GM19324 (cell line): ENCODE measurements around the gene NIF3L1.
"Not testable (repeated sequence)": the region's sequence is repeated elsewhere in the genome, so short reads cannot be mapped to it uniquely, and the experiment has no call there.

ENCODE experiments used
- ATAC-seq: cut with Tn5 transposase; IDR thresholded peaks from one replicate; pipeline ENCODE4 v1.9.1; 2021; ENCODE audit warnings: mild to moderate bottlenecking, moderate library complexity; ENCODE audit not compliant: unreplicated experiment, low FRiP score

NIF3L1 gene

GRCh38 chr2:200871151-200871550, 18.0 kb upstream of the NIF3L1 start:
- ATAC-seq: no peak

GRCh38 chr2:200873560-200873959, 15.6 kb upstream of the NIF3L1 start:
- no peak for ATAC-seq

GRCh38 chr2:200877443-200877842, 11.7 kb upstream of the NIF3L1 start:
- no peak for ATAC-seq

DNA sequence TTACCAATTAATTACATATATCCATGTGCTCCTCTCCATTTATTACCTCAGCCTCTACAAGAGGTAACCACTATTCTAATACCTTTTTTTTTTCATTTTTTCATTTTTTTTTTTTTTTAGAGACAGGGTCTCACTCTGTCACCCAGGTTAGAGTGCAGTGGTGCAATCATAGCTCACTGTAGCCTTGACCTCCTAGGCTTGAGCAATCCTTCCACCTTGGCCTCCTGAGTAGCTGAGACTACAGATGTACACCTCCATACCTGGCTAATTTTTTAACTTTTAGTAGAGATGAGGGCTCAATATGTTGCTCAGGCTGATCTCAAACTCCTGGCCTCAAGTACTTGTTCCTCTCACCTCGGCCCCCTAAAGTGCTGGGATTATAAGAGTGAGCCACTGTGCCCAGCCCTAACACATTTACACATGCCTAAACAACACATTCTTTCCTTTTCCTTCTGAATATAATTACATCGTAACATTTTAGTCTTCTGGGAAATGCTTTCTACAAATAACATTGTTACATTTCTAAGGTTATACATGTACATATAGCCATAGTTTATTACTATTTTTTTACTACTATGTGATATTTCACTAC, 10.8 kb upstream of the NIF3L1 start:
- no peak for ATAC-seq

- ATAC-seq: not testable (repeated sequence)
These were observed 7.4 kb upstream of the NIF3L1 start for GRCh38 chr2:200881715-200882249.

- no peak for ATAC-seq
These were observed 10.3 kb downstream of the NIF3L1 start for GRCh38 chr2:200899482-200899881.

- ATAC-seq: peak; percentile 85
These were observed 12.4 kb downstream of the NIF3L1 start for GRCh38 chr2:200901459-200902072.

GRCh38 chr2:200905618-200906296, 16.6 kb downstream of the NIF3L1 start:
- no peak for ATAC-seq

- no peak for ATAC-seq
These were observed 20.8 kb downstream of the NIF3L1 start for GRCh38 chr2:200909958-200910357.

GRCh38 chr2:200913654-200914053, 24.5 kb downstream of the NIF3L1 start:
- no peak for ATAC-seq

GRCh38 chr2:200922439-200922838, 33.3 kb downstream of the NIF3L1 start:
- ATAC-seq: no peak

DNA sequence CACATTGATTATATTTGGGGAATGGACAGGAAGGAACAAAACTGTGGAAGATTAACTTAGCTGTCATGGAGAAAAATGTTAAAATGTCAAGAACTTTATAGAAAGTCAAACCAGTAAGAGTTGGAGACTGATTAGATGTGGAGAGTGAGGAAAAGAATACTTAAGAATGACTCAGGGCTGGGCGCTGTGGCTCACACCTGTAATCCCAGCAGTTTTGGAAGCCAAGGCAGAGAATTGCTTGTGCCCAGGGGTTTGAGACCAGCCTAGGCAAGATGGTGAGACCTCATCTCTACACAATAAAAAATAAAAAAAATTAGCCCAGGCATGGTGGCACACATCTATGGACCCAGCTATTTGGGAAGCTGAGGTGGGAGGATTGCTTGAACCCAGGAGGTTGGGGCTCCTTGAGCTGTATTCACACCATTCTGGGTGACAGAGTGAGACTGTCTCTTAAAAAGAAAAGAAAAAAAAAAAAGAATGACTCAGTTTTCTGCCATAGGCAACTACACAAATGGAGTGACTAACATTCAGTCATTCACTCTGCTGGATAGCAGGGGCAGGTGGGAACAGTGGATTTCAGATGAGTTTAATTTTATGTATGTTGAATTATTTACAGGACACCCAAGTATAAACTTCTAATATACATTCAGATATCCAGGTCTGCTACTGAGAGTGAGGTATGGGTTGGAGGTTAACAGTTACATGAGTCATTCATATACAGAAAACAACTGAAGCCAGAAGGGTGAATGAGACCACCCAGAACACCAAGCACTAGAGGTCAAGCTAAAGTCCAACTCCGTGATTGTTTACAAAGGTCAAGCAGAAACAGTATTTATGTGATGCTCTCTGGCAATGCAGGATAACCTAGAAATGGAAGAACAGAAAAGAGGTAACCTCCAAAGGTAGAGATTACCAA, 40.4 kb downstream of the NIF3L1 start:
- no peak for ATAC-seq

DNA sequence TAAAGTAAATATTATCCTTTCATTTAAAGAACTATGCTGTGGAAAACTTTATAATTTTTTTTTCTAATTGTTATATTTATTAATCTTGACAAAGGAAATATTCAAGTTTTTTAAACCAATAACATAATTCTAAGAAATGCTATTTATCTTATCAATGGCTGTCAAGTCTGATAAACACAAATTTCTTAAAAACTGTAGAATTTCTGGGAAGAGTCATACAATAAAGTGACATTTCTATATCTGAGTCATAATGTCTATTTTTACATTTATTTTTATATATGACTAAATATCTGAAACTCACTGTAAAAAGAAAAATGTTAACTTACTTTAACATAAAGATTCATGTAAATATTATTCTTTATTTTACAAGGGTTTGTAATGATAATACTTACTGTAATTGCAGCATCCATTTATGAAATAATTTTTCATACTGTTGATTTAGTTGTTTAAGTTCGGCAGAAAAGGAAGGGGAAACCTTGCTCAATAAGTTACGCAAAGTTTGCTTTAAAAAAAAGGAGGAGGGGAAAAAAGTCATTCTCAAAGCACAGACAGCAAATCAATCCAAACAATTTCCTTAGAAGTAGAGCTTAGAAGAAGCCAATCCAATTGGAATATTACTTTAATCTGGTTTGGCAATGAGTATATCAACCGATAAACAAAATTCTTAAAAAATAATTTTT, 41.9 kb downstream of the NIF3L1 start:
- no peak for ATAC-seq

DNA sequence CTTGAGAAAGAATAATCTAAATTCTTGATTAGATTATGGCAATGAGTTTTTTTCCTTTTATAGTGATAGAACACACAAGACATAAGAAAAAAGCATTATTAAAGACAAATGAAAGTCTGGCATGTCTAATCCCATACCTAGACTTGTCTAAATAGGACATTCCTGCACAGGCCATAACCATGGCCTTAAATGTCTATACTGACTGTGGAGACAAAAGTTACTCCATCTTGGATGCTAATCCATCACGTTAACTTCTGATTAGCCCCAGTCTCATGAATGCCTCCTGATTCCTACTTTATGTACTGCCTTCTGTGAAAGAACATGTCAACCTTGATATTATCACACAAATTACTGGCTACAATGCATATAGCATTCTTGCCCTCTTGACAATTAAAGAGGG, 50.7 kb downstream of the NIF3L1 start:
- ATAC-seq: no peak

GRCh38 chr2:200943527-200944105, 54.4 kb downstream of the NIF3L1 start:
- no peak for ATAC-seq

GRCh38 chr2:200944467-200945394, 55.6 kb downstream of the NIF3L1 start:
- no peak for ATAC-seq

GRCh38 chr2:200945395-200945729, 56.2 kb downstream of the NIF3L1 start:
- ATAC-seq: no peak

- ATAC-seq: no peak
These were observed 61.2 kb downstream of the NIF3L1 start for GRCh38 chr2:200950378-200950777.
